Fibroblast of skin of left biceps (primary cell): ENCODE measurements around the gene HAUS3.

Experiments
- DNase-seq, 2 experiments: peaks; one replicate each; pipeline ENCODE4 v3.0.0-alpha.2; 2013; ENCODE audit warnings: low read depth in 2 of 2

Gene HAUS3

DNA sequence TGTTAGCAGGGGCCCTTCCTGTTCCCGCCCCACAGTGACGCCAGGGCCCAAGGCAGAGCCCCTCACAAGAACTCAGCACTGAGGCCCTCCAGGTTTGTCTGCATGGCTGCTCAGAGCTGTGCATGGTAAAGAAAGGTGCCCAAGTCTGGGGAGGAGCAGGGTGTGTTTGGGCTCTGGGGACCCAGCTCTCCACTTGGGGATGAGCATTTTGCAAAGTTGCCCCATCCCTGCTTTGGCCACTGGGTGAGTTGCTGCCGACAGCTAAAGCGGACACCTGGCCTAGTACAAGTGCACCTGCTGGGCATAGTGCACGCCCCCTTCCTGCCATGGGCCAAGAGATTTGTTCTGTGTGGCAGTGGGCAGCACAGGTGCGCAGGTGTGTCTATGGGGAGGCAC is 22.0 kb upstream of the HAUS3 start:
- no peak for DNase-seq

DNA sequence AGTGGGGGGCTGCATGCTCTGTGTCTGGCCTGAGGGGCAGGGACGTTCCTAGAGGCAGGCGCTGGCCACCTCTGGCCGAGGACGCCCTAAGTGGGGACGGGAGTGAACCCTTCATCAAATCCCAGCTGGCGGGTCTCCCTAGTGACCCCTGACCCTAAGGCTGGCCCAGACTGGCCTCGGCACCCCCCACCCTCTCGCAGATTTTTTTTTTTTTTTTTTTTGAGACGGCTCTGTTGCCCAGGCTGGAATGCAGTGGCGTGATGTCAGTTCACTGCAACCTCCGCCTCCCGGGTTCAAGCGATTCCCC is 21.0 kb upstream of the HAUS3 start:
- no peak for DNase-seq

DNA sequence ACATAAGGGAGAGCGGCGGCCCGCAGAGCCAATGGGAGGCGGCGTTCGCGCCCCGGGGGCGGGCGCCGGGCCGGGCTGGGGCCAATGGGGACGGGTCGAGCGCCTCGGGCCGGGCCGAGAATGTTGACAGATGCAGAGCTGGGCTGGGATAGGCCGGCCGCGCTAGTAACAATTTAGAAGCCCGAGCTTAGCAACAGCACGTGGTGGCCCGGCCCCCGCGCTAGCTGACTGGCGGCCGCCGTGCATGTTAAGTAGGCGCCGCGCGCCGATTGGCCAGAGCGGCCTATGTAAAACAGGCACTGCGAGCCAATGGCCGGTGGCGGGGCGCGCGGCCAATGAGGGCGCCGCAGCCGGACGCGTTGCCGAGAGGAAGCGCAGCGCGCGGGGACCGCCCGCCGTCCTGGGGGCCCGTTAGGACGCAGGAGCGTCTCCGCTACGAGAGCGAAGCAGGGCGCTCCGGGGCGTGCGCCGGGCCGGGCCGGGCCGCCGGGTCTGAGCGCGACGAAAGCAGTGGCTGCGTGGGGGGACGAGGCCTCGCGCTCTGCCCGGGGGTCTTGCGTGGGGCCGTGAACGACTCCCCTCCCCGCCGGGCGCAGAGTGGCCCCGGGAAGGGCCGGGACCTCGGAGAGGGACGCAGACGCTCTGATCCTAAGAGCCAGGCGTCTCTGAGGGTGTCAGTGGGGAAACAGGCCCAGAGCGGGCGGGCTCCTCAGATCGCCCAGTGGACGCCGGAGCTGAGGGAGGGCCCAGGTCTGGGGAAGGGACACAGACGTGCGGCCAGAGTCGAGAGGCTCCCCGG is 20.4 kb upstream of the HAUS3 start:
- DNase-seq = peak; percentile 99

DNA sequence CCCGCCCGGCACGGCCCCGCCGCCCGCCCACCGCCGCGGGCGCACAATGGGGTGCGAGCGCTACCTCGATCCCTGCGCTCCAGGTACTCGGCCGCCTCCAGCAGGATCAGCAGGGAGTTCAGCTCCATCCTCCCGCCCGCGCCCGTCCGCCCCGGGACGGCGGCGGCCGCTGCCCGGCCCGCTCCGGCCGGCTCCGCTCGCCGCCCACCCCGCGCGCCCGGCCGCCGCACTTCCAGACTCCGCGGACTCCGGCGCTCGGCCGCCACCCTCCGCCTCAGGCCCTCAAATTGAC is 19.9 kb upstream of the HAUS3 start, which contains the start of gene MXD4:
Gene MXD4, minus strand, starts transcription at position 257 of the 292 bp plus-strand sequence. Its CDS starts 129 bp downstream, at position 128.
- no peak for DNase-seq

DNA sequence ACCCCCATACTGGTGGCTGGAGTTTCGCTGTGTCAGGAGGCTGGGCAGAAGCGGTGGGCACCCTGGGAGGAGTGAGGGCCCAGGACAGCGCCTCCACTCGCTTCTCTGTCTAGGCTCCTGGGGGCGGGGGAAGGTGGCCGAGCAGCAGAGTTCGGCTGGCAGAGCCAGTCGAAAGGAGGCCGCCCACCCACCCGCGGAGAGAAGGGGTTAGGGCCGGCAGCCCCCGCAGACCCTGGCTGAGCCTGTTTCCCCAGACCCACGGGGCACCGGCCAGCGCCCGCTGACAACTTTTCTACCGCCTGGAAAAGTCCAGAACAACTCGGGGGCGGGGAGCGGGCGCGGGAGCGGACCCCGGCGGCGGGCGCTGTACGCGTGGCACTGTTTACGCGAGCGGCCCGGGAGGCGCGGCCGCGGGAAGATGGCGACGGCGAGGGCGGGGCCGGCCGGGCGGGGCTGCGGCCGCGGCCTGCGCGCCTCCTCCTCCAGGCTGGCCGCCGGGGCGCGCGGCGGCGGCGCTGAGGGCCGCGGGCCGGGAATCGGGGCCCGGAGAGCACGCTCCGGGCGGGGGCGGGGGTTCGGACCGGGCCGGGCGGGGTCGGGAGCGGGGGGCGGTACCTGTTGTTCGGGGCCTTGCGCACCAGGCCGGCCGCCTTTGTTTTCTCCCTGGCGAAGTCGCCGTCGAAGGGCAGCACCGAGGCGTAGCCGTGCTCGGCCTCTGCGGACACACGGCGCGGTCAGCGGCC is 19.4 kb upstream of the HAUS3 start:
- DNase-seq = peak in 1 of 2 experiments; percentile 17

DNA sequence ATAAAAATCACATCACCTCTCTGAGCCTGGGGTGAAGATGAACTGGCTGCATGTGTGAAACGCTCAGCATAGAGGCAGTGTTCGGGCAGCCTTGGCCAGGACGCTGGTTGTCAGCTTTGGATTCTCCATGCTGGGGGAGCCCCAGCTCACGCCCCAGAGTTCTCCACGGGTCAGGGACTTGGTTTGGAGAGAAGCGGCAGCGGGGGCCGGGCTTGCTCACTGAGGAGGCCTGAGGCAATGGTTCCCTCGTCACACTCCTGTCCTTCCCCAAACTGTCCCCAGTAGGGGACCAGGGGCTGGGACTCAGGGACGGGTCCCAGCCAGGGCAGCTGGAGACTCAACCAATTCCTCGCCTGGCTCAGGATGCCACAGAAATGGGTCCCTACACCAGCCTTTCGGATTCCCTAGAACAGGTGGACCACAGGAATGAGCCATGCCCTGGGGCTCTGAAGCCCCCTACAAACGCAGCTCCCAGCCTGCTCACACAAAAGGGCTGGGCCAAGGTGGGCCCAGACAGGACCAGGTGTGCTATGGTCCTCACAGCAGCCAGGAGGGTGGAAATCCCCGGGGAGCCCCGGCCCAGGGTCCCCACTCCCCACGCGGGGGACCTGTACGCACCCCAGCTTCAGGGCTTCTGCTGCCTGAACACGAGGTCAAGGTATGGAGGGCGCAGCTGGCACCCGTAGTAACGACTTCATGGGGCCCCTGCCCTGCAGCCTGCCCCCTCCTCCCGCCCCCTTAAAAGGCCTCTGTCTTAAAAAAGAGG is 18.6 kb upstream of the HAUS3 start:
- no peak for DNase-seq

DNA sequence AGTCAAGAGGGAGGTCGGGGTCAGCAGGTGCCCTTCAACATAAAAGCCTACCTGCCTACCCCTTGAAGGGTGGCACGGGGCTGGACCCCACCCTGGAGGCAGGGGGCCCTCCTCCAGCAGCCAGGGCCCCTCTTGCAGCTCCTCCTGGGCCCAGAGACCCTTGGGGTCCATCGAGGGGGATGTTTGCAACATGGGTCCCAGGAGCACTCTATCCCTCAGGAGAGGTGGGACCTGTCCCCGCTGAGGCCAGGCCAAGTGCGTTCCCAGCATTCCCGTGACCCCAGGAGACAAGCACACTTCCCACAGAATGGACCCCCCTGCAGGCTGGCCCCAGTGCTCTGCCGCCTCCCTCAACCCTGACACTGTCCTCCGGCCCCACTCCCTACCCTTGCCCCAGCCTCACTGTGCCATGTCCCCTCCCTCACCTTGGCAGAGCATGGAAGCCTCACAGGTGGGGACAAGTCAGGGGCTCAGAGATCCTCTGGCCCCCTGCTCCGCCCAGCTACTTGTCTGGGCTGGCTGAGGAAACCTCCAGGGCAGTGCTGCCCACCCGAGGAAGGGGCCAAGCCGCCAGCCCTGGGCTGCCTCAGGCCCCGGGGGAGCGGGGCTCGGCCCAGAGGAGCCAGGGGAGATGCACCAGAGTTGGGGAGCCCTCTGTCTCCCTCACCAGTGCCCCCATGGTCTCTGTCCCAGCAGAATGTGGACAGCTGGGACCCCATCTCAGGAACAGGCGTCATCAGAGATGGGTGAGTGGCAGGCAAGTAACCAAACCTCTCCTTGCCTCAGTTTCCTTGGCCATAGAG is 17.8 kb upstream of the HAUS3 start:
- DNase-seq = no peak

DNA sequence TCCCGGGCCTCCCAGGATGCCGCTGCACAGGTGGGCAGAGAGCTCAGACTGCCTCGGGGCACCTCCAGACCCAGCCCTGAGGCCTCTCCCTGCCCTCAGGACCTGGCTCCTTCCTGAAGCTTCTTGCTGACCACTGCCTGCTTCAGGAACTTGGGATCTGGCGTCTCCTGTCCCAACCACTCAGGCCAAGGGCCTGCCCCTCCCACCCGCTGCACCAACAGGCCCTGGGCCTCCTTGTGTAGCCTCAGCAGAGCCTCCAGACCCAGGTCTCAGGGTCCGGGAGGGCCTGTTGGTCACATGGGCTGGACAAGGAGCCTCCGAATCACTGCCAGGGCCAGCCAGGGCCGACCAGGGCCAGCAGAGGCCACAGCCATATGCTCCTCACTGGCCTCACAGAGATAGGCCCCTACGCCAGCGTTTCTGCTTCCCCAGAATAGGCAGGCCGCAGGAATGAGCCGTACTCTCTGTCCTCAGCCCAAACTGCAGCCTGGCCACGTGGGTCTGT is 17.2 kb upstream of the HAUS3 start:
- no peak for DNase-seq

DNA sequence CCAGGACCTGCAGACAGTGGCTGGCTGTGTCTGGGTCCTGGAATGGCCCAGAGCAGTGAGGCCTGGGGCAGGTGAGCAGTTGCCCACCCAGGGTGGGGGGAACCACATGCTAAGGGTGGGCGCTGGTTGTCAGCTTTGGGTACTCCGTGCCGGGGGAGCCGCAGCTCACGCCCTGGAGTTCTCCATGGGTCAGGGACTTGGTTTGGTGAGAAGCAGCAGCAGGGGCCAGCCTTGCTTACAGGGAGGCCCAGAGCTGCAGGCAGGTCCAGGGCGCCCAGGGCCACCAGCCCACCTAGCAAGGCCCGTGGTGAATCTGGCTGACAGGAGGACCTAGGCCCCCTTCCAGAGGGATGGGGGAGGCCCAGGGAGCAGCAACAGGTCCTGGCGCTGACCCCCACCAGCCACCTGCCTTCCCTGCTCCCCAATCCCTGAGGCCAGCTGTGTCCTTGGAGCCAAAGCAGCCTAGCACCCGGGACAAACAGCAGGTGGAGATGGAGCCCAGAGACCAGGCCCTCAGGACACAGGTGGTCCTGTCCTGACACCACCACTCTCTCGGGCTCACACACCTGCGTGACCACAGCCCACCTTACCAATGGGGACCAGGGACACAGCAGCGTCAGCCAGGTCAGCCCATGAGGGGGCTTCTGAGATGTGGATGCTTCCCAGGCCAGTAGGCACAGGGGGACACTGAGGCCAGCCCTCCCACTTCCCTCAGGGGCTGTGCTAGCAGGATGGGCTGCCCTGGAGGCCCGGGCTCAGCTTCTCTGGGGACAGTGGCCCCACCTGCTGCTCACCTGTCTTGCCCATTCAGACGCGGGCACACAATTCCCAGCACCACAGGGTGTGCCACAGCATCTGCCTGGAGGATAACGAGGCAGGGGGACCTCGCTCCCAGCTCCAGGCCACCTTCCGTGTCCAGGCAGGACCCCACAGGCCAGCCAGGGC is 16.4 kb upstream of the HAUS3 start:
- no peak for DNase-seq

DNA sequence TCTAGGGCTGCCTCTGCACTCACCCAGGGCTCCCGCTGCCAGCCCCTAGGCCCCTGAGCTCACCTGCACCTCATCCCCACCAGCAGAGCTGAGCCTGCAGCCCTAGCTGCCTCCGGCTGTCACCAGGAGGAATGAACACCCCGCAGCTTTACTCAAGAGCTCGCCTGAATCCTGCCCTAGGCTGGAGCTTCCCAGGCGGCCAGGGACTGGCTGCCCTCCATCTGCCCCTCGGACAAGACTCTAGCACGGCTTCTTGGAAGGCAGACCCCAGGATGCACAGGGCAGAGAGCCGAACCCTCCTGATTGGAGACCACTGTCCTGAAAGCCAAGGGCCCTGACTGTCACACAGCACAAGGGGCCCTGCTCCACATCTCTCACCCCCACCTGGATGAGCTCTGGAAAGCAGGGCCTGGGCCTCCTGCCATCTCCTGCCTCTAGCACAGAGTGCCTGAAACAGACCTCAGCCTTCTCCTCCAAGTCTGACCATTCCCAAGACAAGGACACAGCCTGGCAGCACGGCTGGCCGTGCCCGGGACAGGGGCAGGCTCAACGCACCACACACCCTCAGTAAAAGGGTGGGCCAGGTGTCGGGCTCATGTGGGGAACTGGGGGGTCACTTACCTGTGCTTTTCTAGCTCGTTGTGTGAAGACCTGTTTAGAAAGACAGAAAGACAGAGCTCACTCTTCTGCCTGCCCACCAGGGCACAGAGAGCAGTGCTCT is 15.6 kb upstream of the HAUS3 start:
- no peak for DNase-seq

DNA sequence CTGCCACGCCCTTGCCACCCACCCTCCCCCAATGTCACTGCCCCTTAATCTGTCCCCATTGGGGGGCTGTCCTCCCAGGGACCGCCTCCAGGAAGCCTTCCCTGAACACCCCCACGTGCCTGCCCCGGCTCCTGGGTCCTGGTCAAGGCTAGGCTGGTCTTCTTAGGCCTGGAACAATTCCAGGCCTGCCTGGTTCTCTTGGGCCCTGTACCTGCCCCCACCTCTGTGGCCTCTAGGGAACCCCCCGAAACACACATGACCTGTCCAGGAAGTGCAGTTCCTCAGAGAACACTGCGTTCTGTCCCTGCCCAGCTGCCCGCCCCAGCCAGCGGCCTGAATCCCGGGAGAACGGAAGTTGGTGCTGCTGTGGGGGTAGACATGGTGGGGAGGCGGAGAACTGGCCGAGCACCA is 14.9 kb upstream of the HAUS3 start:
- DNase-seq = no peak

DNA sequence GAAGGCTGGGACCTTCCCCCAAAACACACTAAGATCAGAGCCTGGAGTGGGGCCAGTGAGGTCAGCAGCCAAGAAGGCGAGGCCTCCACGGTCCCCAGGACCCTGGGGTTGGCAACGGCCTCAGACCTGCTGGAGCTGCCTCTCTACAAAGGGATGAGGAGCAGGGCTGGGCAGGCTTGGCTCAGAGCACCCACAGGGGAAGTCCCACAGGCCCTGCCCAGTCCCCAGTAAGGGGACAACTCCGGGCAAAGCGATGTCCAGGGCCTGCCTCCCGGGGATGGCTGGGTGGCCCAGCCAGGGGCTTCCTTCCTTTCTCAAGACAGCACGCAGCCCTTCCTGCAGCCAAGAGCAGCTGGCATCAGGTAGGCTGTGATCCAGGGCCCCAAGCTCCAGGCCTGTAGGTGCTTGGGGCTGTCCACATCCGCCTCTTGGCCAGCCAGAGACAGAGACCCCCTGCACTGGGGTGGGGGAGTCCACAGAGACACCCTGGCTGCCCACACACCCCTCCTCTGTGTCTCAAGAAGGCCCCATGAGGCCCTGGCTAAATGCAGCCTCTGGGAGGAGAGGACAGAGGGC is 14.3 kb upstream of the HAUS3 start:
- no peak for DNase-seq

DNA sequence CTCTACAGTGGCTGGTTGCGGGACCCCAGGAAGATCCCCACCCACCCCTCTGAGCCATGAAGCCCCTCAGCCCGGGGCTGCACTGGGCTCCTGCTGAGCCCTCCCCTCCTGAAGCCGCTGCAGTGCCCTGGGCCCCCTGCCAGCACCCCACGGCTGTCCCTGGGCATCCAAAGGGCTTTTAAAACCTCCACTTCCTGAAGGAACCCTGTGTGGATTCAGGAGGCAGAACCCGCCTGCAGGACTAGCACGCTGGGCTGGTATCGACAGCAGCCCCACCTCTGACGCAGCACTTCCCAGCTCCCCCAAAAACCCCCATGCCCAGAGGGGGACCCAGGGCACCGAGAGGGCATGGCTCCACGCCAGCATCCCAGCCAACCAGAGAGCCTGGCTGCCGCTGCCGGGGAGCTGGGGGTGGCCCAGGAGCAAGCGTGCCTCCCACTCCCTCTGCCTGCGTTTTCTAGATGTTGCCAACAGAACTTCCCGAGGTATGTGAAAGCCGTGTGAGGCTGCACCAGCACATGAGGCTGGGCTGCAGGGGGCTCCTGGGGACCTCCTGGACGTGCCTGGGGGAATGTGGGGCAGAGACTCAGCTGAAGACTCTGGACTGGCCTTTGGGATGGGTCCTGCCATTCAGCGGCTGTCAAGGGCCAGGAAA is 13.7 kb upstream of the HAUS3 start:
- DNase-seq = no peak

DNA sequence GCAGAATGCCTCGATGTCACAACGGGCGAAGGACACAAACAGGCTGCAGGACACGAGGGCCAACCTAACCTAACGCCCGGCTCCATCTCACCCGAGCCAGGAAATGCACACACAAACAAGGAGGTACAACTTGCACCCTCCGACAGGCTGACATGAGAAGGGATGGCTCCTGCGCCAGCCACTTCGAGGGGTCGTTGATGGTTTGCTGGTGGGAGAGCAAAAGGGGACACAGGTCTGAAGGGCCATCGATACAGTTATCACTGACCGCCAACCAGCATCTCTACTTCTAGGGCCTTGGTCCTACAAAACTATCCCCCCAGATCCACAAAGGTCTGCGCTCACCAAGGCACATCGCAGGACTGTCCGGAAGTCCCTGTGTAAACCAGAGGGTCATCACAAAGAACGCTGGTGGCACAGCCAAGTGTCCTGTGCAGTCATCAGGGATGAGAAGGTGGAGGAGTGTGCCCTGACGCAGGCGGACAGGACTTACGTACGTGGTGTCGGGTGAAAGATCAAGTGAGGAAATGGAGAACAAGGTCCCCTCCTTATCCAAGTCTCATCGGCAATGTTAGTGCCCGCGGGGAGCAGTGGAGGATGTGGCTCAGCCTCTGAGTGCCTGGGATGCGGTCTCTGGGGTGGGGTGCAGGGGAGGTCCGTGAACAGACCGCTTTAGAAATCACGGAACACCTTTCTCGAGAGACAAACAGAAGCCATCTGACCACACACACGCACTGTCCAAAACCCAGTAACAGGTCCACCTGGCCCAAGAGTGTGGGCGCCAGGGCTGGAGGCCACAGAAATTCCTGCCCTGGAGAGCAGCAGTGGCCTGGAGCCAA is 13.0 kb upstream of the HAUS3 start:
- no peak for DNase-seq

DNA sequence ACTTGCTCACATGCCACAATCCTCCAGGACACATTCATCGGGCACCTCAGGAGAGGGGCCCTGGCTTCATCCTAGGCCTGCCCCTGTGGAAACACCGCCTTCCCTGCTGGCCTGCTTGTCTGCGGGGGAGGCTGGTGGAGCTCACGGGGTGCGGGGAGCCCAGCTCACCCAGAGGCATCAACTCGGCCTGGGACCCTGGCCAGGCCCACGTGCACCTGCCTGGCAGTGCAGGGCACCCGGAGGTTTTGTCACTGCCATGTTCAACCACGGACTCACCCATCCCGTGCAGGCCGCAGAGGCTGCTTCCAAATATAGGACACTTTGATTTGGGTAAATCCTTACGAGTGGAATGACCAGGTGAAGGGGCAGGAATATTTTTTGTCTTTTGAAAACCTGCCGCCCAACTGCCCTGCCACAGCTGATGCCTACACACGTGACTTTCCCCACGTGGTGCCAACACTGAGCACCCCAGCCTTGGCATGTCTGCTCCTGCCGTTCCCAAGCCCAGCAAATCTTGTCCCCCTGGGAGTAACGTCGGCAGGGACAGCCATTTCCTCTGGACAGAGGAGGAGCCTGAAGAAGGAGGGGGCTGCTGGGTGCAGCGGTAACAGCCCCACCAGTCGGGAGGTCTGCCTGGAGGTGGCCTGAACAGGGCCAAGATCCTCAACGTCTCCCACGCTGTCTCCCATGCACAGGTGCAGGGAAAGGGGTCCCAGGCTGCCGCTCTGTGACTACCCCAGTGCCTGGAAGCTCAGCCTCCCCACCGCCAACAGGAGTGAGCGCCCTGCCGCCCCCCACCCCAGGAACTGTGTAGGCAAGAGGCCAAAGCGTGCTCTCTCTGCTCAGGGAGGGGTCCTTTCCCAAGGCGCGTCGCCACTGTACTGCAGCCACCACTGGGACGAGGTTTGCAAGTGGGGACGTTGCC is 11.5 kb upstream of the HAUS3 start:
- no peak for DNase-seq

DNA sequence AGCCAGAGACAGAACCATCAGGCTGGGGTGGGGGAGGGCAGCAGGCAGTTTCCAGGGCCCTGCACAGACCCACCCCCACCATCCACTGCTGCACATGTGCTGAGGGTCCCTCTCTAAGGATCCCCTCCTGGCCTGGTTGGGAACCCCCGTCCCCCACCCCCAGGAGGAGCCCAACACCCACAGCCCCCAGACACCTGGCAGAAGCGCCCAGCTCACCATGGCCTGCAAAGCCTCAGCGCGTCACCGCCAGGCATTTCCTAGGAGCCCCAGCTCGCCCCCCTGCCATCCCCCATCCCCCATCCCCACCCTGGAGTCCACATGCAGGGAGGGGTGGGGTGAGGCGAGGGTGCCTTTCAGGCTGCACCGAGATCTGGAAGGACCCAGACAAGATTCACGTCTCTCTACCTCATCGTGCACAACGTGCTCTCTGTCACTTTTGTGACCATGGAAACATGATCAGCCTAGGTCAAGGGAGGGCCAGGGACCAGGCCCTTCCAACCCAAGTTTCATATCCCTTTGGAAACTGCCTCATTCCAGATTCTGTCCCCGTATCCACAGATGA is 10.7 kb upstream of the HAUS3 start:
- no peak for DNase-seq
